ENCODE data around the gene ZCCHC7.

- TF ChIP-seq POLR2AphosphoS5 (IDR thresholded peaks at IDR 0.05; ENCODE audit: low read depth) (no peak), CTCF (IDR thresholded peaks at IDR 0.05; ENCODE audit: insufficient read depth, low read length) (no peak), SPI1 (IDR thresholded peaks at IDR 0.05; ENCODE audit: borderline replicate concordance, low read depth) (no peak), REST (IDR thresholded peaks at IDR 0.05; ENCODE audit: insufficient replicate concordance, low read depth) (no peak)
Observed at GRCh38 chr9:37398464-37399025, 278.2 kb downstream of the ZCCHC7 start.

Measured in HL-60 (cell line).